ENCODE data around the gene ATP5PB. TPM values are rescaled to one million over a fixed set of nuclear protein-coding genes. Genes with fewer than 3 reads are reported as not detected.

ATP5PB gene
- total RNA-seq, 1 donor from 2014 or later = 157 TPM

DNA sequence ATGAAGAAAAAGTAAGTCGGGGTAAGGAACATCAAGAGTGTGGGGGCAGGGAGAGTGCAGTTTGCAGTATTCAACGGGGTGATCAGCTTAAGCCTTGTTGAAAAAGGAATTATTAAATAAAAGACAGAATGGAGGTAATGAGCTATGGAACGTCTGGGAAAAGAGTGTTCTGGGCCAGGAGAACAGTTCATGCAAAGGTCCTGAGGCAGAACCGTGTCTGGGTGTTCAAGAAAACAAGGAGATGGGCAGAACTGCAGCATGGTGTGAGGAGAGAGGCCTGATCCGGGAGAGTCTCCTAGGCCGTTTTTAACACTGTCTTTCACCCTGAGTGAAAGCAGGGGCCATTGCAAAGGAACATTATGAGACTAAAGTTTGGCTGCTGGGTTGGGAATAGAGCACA is 42.0 kb upstream of the ATP5PB start:
- intact Hi-C loops (cut with DNase I) = loop anchor here (10.0 kb wide), 1 partner anchor 182 kb away; the partner anchor contains the start of gene CHI3L2
- ATAC-seq (no peak), DNase-seq (no peak)
- no peak overlapping the region for H3K27ac ChIP-seq
- H3K36me3 ChIP-seq = no peaks in the 10 kb centered on the region
- no peak overlapping the region for H3K4me3 ChIP-seq
- no peaks in the 10 kb centered on the region for H3K9me3 ChIP-seq
- TF ChIP-seq, protein P1, sequence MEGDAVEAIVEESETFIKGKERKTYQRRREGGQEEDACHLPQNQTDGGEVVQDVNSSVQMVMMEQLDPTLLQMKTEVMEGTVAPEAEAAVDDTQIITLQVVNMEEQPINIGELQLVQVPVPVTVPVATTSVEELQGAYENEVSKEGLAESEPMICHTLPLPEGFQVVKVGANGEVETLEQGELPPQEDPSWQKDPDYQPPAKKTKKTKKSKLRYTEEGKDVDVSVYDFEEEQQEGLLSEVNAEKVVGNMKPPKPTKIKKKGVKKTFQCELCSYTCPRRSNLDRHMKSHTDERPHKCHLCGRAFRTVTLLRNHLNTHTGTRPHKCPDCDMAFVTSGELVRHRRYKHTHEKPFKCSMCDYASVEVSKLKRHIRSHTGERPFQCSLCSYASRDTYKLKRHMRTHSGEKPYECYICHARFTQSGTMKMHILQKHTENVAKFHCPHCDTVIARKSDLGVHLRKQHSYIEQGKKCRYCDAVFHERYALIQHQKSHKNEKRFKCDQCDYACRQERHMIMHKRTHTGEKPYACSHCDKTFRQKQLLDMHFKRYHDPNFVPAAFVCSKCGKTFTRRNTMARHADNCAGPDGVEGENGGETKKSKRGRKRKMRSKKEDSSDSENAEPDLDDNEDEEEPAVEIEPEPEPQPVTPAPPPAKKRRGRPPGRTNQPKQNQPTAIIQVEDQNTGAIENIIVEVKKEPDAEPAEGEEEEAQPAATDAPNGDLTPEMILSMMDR (IDR thresholded peaks at IDR 0.05) = no peak
- peaks cover 11% of the 10 kb centered on the region for H3K4me1 ChIP-seq
- peaks cover 8% of the 10 kb centered on the region for H3K27me3 ChIP-seq (ENCODE audit: low read depth)

DNA sequence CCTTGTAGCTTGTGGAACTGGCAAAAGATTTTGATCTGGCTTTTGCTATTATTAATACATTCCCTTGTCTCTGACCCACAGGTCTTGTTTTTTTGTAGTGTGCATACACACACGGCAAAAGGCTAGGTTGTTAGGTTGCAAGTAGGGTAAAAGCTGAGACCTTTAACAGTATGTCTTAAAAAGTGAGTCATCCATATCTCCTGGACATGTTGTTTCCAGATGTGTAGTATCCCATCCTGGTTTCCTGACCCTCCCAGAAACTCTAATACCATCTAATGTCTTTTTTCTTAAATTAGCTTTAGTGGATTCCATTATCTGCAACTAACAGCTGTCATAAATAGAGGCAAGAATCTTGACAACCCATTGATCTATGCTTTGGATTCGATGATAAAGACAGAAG is 36.4 kb upstream of the ATP5PB start:
- Histone ChIP-seq H3K4me1 (no peaks in the 10 kb centered on the region), H3K27ac (no peak overlapping the region), H3K27me3 (ENCODE audit: low read depth) (no peaks in the 10 kb centered on the region), H3K9me3 (no peaks in the 10 kb centered on the region), H3K36me3 (no peaks in the 10 kb centered on the region), H3K4me3 (no peak overlapping the region)
- DNase-seq (no peak), ATAC-seq (no peak)
- intact Hi-C loops (cut with DNase I) = no loop called here
- TF ChIP-seq, protein P1 (IDR thresholded peaks at IDR 0.05) = no peak

DNA sequence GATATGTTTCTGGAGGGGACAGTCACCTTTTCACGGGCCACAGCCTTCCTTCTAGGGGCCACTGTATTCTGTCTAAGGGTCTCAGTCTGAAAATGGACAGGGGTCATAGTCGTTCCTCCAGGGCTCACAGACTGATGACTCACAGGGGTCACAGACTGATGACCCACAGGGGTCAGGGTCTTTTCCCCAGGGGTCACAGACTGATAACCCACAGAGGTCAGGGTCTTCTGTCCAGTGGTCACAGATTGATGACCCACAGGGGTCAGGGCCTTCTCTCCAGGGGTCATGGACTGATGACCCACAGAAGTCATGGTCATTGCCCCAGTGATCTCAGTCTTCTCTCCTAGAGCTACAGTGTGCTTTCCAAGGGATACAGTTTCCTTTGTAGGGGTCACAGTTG is 34.5 kb upstream of the ATP5PB start:
- ATAC-seq (no peak), DNase-seq (no peak)
- no peaks in the 10 kb centered on the region for H3K9me3 ChIP-seq
- H3K4me3 ChIP-seq = no peak overlapping the region
- no peak overlapping the region for H3K27ac ChIP-seq
- TF ChIP-seq, protein P1 (IDR thresholded peaks at IDR 0.05) = no peak
- no peaks in the 10 kb centered on the region for H3K27me3 ChIP-seq (ENCODE audit: low read depth)
- no peaks in the 10 kb centered on the region for H3K36me3 ChIP-seq
- H3K4me1 ChIP-seq = no peaks in the 10 kb centered on the region
- intact Hi-C loops (cut with DNase I) = no loop called here

GRCh38 chr1:111415461-111415860 is 33.8 kb upstream of the ATP5PB start:
- no peaks in the 10 kb centered on the region for H3K36me3 ChIP-seq
- DNase-seq (no peak), ATAC-seq (no peak)
- intact Hi-C loops (cut with DNase I) = no loop called here
- H3K4me3 ChIP-seq = no peak overlapping the region
- TF ChIP-seq, protein P1 (IDR thresholded peaks at IDR 0.05) = no peak
- H3K27me3 ChIP-seq (ENCODE audit: low read depth) = no peaks in the 10 kb centered on the region
- H3K9me3 ChIP-seq = no peaks in the 10 kb centered on the region
- no peaks in the 10 kb centered on the region for H3K4me1 ChIP-seq
- no peak overlapping the region for H3K27ac ChIP-seq

GRCh38 chr1:111417755-111418154 is 31.5 kb upstream of the ATP5PB start:
- Histone ChIP-seq H3K27me3 (ENCODE audit: low read depth) (no peaks in the 10 kb centered on the region), H3K9me3 (no peaks in the 10 kb centered on the region), H3K4me3 (no peak overlapping the region), H3K27ac (no peak overlapping the region), H3K36me3 (no peaks in the 10 kb centered on the region), H3K4me1 (no peaks in the 10 kb centered on the region)
- TF ChIP-seq, protein P1 (IDR thresholded peaks at IDR 0.05) = no peak
- ATAC-seq = peak in 1 of 2 donors; percentile 42
- no peak for DNase-seq
- intact Hi-C loops (cut with DNase I) = no loop called here

DNA sequence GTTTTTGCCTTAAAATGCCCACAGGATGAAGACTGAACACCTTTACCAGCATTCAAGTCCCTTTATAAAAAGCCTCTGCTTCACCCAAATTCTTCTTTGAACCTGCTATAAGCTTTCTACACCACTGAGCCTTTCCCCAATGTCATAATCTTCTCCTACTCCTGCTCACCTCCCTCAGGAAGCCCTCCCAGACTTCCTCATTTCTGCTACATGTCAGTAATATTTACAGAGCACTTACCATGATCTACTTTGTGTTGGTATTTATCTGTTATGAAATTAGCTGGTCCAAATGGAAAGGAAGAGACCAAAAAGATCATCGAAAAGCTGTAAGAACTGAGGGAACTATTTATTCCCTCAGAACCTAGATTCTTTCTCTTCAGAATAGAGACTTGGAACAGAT is 30.2 kb upstream of the ATP5PB start:
- Histone ChIP-seq H3K27ac (no peak overlapping the region), H3K27me3 (ENCODE audit: low read depth) (no peaks in the 10 kb centered on the region), H3K36me3 (no peaks in the 10 kb centered on the region), H3K4me1 (no peaks in the 10 kb centered on the region), H3K4me3 (no peak overlapping the region), H3K9me3 (no peaks in the 10 kb centered on the region)
- TF ChIP-seq, protein P1 (IDR thresholded peaks at IDR 0.05) = no peak
- no peak for ATAC-seq
- no peak for DNase-seq
- intact Hi-C loops (cut with DNase I) = no loop called here

Data from lower lobe of right lung (tissue), 2 donors.